G401.6 (cell line): ENCODE results near the gene PTCSC3.
"Not testable (repeated sequence)": the region's sequence is repeated elsewhere in the genome, so short reads cannot be mapped to it uniquely, and the experiment has no call there.

Source experiments
- FAIRE-seq: peaks from 2 replicates; lab custom pipeline; 2012; peaks lifted over from hg19 to GRCh38; lab: Jason Lieb, UNC

PTCSC3 gene

GRCh38 chr14:36173161-36173560, 3.4 kb downstream of the PTCSC3 start:
- no peak for FAIRE-seq

GRCh38 chr14:36171607-36172006, 4.9 kb downstream of the PTCSC3 start:
- no peak for FAIRE-seq

- no peak for FAIRE-seq
Observed at GRCh38 chr14:36167431-36167830, 9.1 kb downstream of the PTCSC3 start.

- no peak for FAIRE-seq
Observed at GRCh38 chr14:36163451-36163850, 13.1 kb downstream of the PTCSC3 start.

GRCh38 chr14:36162267-36162666, 14.3 kb downstream of the PTCSC3 start:
- FAIRE-seq = no peak

- no peak for FAIRE-seq
Observed at GRCh38 chr14:36161776-36162175, 14.7 kb downstream of the PTCSC3 start.

GRCh38 chr14:36151335-36151734, 25.2 kb downstream of the PTCSC3 start:
- no peak for FAIRE-seq

- no peak for FAIRE-seq
Observed at GRCh38 chr14:36134038-36134437, 42.5 kb downstream of the PTCSC3 start.

- no peak for FAIRE-seq
Observed at GRCh38 chr14:36132826-36133225, 43.7 kb downstream of the PTCSC3 start.

GRCh38 chr14:36130186-36130585, 46.3 kb downstream of the PTCSC3 start:
- FAIRE-seq = no peak

- no peak for FAIRE-seq
Observed at GRCh38 chr14:36129181-36129580, 47.3 kb downstream of the PTCSC3 start.

- no peak for FAIRE-seq
Observed at GRCh38 chr14:36113341-36113740, 63.2 kb downstream of the PTCSC3 start.

- FAIRE-seq = no peak
Observed at GRCh38 chr14:36111822-36112583, 64.5 kb downstream of the PTCSC3 start.

- no peak for FAIRE-seq
Observed at GRCh38 chr14:36105401-36105800, 71.1 kb downstream of the PTCSC3 start.

GRCh38 chr14:36104258-36104657, 72.3 kb downstream of the PTCSC3 start:
- not testable (repeated sequence) for FAIRE-seq

GRCh38 chr14:36099619-36100018, 76.9 kb downstream of the PTCSC3 start:
- FAIRE-seq = no peak

- no peak for FAIRE-seq
Observed at GRCh38 chr14:36097356-36097755, 79.2 kb downstream of the PTCSC3 start.

GRCh38 chr14:36096090-36096489, 80.4 kb downstream of the PTCSC3 start:
- no peak for FAIRE-seq

GRCh38 chr14:36094963-36095362, 81.6 kb downstream of the PTCSC3 start:
- FAIRE-seq = no peak

GRCh38 chr14:36091096-36091495, 85.4 kb downstream of the PTCSC3 start:
- FAIRE-seq = no peak

GRCh38 chr14:36087411-36087810, 89.1 kb downstream of the PTCSC3 start:
- FAIRE-seq = no peak

- FAIRE-seq = no peak
Observed at GRCh38 chr14:36086629-36087395, 89.7 kb downstream of the PTCSC3 start.

GRCh38 chr14:36085861-36086260, 90.7 kb downstream of the PTCSC3 start:
- no peak for FAIRE-seq
